ENCODE measurements around the gene SLC47A2.

SLC47A2 gene

DNA sequence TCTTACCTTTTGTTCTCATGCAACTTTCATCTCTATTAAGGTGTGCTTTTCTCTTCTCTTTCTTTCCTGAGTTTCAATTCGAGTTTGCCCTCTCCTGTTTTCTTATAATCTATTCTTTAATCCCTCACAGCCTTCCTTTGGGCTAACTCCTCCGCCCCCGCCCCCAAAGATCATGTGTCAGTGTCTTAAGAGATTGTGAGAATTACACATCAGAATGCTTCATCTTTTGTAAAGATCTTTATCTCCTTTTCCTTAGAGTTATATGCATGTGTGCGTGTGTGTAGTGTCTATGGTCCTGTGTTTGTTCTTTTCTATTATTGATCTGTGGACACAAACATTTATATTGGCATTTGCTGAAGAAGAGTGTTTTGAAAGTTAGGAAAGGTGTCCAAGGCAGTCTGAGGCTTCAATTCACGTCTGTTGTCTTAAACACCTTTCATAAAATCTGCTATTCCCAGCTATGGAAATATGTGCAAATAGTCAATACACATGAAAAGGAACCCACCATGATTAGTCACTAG is 74.0 kb downstream of the SLC47A2 start:
- DNase-seq = no peak

DNA sequence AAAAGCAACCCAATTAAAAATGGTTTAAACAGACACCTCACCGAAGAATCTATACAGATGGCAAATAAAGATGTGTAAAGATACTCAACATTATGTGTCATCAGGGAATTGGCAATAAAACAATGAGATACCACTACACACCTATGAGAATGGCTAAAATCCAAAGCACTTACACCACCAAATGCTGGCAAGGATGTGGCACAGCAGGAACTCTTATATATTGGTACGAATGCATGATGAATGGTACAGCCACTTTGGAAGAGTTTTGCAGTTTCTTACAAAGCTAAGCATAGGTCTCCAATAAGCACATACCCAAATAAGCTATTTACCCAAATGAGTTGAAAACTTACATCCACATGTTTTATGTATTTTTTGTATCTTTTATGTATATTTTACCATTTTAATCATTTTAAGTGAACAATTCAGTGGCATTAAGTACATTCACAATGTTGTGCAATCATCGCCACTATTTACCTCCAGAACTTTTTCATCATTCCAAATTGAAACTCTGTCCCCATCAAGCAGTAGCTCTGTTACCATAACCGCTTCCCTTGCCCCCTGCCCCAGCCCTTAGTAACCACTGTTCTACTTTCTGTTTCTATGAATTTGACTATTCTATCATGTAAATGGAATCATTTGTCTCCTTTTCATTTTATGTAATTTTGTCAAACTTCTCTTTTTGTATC is 74.6 kb downstream of the SLC47A2 start:
- DNase-seq = no peak

DNA sequence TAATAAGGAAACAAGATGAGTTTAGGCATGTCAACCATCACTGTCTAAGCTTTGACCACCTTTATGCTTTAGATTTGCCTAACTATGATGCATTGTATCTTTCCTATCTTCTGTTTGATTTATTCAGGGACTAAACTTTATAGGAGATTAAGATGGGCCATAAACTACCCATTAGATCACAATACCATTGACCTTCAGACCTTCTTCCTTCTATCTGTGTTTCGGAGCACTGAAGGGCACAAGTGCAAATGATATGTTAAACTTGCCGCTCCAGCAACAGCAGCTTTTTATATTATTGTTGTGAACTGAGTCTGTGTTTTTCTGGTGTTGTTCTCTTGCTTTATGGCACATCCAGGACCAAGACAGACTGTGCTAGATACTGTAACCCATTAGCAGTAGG is 84.5 kb downstream of the SLC47A2 start:
- no peak for DNase-seq

DNA sequence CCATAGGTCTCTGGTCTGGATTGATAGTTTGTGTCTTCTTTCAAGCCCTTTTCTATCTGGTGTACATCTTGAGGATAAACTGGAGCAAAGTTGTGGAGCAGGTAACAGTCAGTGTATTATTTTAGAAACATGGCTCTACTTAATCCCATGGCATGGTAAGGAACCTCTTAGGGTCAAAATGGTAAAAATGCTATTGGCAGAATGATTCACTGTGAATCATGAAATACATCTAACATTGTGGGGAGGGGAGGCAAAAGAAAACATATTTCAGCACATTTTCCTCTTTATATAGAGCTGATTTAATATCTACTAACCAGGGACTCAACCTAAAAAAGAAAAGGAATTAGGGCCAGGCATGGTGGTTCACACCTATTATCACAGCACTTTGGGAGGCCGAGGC is 85.7 kb downstream of the SLC47A2 start:
- DNase-seq = no peak

DNA sequence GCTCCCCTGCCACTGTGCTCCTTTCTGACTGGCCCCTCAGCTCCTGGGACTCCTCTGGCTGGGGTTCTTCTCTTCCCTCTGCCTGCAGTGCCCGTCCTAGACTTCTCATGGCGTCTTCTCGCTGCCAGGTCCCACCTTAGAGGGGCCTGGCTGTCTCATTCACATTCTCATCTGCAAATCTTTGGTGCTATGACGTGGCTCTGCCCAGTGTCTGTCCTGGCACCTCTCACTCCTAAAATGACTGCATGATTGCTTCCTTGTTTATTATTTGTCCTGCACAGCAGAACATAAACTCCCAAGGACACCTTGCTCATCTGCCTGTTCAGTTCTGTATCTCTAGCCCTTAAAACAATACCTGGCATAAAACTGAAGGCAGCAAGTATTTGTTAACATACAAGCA is 86.3 kb downstream of the SLC47A2 start:
- no peak for DNase-seq

DNA sequence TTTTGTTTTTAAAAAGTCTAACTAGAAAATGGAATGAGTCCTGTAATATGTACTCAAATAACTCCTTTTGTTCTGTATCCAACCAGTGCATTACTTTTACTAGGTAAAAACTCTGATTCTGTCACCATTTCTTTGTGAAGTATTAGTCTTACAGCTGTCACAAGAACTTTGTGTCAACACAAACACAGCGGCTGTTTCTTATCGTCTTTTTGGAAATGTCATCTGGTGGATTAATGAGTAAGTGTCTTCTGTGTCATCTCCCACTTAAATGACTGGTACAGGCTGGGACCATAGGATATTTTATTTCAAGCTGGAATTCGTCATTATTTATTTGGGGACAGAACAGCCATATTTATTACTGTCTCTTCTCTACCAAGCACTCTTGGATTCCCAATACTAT is 86.9 kb downstream of the SLC47A2 start:
- no peak for DNase-seq

Data from activated naive CD4-positive, alpha-beta T cell treated with anti-CD3 and anti-CD28 coated beads, Interleukin-2, amount 50 U/mL, for 16 hours (primary cell).